HG02970 (cell line): ENCODE results near the gene ABHD17A.
A peak's percentile ranks its signal among the peaks of the same experiment; 100 is the strongest.

ENCODE experiments used
- ATAC-seq: cut with Tn5 transposase; IDR thresholded peaks from one replicate; pipeline ENCODE4 v1.9.1; 2021; ENCODE audit warnings: mild to moderate bottlenecking, moderate library complexity, moderate number of reproducible peaks; ENCODE audit not compliant: unreplicated experiment, low FRiP score

Gene ABHD17A

GRCh38 chr19:1854542-1855039 is 30.7 kb downstream of the ABHD17A start:
- no peak for ATAC-seq

- ATAC-seq = no peak
Observed at GRCh38 chr19:1854039-1854541, 31.2 kb downstream of the ABHD17A start.

GRCh38 chr19:1853295-1854038 is 31.8 kb downstream of the ABHD17A start:
- no peak for ATAC-seq

GRCh38 chr19:1852581-1853128 is 32.6 kb downstream of the ABHD17A start:
- no peak for ATAC-seq

- no peak for ATAC-seq
Observed at GRCh38 chr19:1851654-1852580, 33.4 kb downstream of the ABHD17A start.

- ATAC-seq = no peak
Observed at GRCh38 chr19:1850809-1851653, 34.3 kb downstream of the ABHD17A start.

- ATAC-seq = no peak
Observed at GRCh38 chr19:1849886-1850398, 35.4 kb downstream of the ABHD17A start.

GRCh38 chr19:1849132-1849474 is 36.2 kb downstream of the ABHD17A start:
- ATAC-seq = no peak

- ATAC-seq = peak; percentile 72
Observed at GRCh38 chr19:1848399-1849131, 36.7 kb downstream of the ABHD17A start, which contains the start of gene REXO1. REXO1 (minus strand) TSS chr19:1848483; CDS start chr19:1848358, 125 bp downstream.

GRCh38 chr19:1847684-1848398 is 37.5 kb downstream of the ABHD17A start:
- peak; percentile 27 for ATAC-seq

- ATAC-seq = no peak
Observed at GRCh38 chr19:1847348-1847683, 38.0 kb downstream of the ABHD17A start.

GRCh38 chr19:1846517-1847204 is 38.6 kb downstream of the ABHD17A start:
- ATAC-seq = no peak

- no peak for ATAC-seq
Observed at GRCh38 chr19:1845642-1846041, 39.7 kb downstream of the ABHD17A start.

GRCh38 chr19:1845125-1845515 is 40.2 kb downstream of the ABHD17A start:
- ATAC-seq = no peak

- ATAC-seq = no peak
Observed at GRCh38 chr19:1844513-1845124, 40.7 kb downstream of the ABHD17A start.

GRCh38 chr19:1843646-1844394 is 41.5 kb downstream of the ABHD17A start:
- no peak for ATAC-seq

GRCh38 chr19:1843116-1843515 is 42.2 kb downstream of the ABHD17A start:
- ATAC-seq = no peak
